Measurements from ENCODE around the gene TXNDC2. TPM values are rescaled to one million over a fixed set of nuclear protein-coding genes. Genes with fewer than 3 reads are reported as not detected.

The TXNDC2 gene
- total RNA-seq, 4 donors from 2014 or later, result 0.07 to 0.24 TPM; not detected in 2

DNA sequence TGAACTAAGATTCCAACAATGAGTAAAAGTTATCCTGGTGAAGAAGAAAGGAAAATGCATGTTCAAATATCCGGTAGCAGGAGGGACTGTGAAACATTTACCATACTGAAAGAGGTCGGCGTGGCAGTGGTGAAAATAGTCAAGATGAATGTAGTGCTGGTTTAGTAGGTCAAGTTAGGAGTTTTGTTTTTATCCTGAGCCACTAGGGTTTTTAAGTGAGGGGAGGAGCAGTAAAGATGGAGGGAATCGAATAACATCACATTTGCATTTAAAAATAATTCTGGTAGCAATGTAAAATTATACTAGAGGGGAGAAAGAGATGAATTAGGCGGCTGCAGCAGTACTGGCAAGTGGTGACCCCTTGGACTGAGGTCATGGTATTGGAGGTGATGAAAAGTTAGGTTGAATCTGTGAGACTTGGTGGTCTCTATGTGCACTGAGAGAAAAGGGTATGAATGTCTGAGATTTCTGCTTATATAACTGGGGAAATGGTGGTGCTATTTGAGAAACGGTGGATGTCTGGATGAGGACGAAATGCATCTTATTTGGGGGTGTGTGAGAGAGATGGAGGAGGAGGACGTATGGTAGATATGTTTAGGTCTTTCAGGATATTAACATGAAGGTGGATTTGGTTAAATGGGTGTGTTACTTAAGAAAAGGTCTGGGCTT lies 33.9 kb downstream of the TXNDC2 start:
- Histone ChIP-seq H3K4me3 (no peak overlapping the region), H3K27me3 (no peaks in the 10 kb centered on the region), H3K4me1 (peaks cover 0 to 13% of the 10 kb centered on the region in 2 donors), H3K27ac (no peak overlapping the region), H3K36me3 (no peaks in the 10 kb centered on the region), H3K9me3 (no peaks in the 10 kb centered on the region)
- intact Hi-C loops (cut with DNase I; ENCODE audit: low total_unique reads), result no loop called here
- DNase-seq, result no peak
- TF ChIP-seq, protein P1, sequence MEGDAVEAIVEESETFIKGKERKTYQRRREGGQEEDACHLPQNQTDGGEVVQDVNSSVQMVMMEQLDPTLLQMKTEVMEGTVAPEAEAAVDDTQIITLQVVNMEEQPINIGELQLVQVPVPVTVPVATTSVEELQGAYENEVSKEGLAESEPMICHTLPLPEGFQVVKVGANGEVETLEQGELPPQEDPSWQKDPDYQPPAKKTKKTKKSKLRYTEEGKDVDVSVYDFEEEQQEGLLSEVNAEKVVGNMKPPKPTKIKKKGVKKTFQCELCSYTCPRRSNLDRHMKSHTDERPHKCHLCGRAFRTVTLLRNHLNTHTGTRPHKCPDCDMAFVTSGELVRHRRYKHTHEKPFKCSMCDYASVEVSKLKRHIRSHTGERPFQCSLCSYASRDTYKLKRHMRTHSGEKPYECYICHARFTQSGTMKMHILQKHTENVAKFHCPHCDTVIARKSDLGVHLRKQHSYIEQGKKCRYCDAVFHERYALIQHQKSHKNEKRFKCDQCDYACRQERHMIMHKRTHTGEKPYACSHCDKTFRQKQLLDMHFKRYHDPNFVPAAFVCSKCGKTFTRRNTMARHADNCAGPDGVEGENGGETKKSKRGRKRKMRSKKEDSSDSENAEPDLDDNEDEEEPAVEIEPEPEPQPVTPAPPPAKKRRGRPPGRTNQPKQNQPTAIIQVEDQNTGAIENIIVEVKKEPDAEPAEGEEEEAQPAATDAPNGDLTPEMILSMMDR (IDR thresholded peaks at IDR 0.05), result no peak
- no peak for TF ChIP-seq POLR2A (IDR thresholded peaks at IDR 0.05)

DNA sequence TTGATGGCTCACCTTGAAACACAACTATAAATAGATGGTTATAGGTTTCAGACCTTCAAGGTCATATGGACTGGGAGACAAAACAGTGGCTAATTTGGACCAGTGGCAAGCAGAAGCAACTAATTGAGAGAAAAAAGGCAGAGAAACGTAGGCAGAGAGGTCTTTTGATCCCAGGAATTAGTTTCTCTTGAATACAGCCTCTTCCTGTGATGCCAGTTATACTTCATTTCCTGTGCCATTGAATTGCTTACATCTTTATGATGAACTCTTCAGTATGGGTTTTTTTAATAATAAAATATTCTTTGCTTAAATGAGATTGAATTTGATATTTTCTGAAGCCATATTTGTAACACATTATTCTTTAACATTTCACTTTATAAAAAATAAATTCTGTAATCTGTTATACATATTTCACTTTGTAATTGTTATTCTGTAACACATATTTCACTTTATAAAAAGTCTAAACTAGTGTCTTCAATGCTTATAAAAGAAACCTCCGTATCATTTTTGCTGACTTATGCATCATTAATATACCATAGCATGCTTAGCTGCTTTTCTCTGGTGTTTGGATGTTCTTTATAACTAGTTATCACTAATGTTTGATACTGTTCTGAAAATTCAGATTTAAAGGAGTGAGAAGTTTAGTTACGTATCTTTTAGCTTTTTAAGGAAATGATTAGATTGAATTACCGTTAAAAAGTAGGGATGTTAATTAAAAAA lies 37.0 kb downstream of the TXNDC2 start:
- H3K27ac ChIP-seq, result no peak overlapping the region
- TF ChIP-seq POLR2A (IDR thresholded peaks at IDR 0.05), result no peak
- TF ChIP-seq, protein P1 (IDR thresholded peaks at IDR 0.05), result no peak
- H3K4me3 ChIP-seq, result no peak overlapping the region
- no peak for DNase-seq
- no peaks in the 10 kb centered on the region for H3K36me3 ChIP-seq
- H3K4me1 ChIP-seq, result peaks cover 0 to 13% of the 10 kb centered on the region in 2 donors
- H3K9me3 ChIP-seq, result no peaks in the 10 kb centered on the region
- intact Hi-C loops (cut with DNase I; ENCODE audit: low total_unique reads), result no loop called here
- H3K27me3 ChIP-seq, result no peaks in the 10 kb centered on the region

DNA sequence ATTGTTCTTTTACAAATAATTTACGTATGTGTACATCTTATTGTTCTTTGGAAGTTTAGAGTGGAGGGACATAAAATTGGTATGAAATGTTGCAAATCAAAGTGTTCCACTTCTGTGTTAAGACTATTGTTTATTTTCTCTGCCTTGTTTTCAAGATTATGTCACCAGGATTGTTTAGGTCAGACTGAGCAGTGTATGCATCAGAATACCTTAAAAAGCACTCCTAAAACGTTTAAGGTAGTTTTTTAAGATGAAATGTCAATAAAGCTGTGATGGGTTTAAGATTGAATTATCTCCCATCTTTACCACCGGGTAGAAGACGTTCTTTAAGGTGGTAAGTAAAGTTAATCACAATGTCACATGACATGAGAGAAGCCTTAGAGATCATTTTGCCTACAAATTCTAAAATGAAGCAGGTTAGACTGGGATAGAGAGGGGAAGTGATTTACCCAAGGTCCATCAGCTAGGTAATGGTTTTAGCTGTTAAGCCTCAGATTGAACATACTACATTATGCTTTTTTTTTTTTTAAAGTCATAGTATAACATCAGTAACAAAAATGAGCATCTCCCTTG lies 38.7 kb downstream of the TXNDC2 start:
- DNase-seq, result no peak
- Histone ChIP-seq H3K4me1 (peaks cover 0 to 6% of the 10 kb centered on the region in 2 donors), H3K4me3 (no peak overlapping the region), H3K9me3 (no peaks in the 10 kb centered on the region), H3K27ac (no peak overlapping the region), H3K27me3 (no peaks in the 10 kb centered on the region), H3K36me3 (no peaks in the 10 kb centered on the region)
- intact Hi-C loops (cut with DNase I; ENCODE audit: low total_unique reads), result no loop called here
- TF ChIP-seq, protein P1 (IDR thresholded peaks at IDR 0.05), result no peak
- TF ChIP-seq POLR2A (IDR thresholded peaks at IDR 0.05), result no peak

DNA sequence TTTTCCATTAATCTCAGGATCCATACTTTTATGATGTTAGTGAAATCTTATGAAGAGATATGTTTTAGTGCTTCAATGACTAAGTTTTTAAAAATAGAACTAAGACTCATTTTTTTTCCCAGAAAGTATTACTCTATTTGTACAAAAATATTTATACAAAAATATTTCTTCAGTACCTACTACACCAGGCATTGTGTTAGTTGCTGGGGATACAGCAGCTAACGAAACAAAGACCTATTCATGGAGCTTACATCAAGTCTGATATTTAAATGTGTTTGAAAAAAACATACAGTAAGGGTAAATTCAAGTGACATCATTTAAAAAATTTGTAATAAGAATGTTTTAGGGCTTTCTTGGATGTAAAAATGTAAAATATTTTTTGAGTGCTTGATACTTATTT lies 39.6 kb downstream of the TXNDC2 start:
- intact Hi-C loops (cut with DNase I; ENCODE audit: low total_unique reads), result no loop called here
- H3K4me3 ChIP-seq, result no peak overlapping the region
- TF ChIP-seq, protein P1 (IDR thresholded peaks at IDR 0.05), result no peak
- TF ChIP-seq POLR2A (IDR thresholded peaks at IDR 0.05), result no peak
- no peaks in the 10 kb centered on the region for H3K9me3 ChIP-seq
- no peaks in the 10 kb centered on the region for H3K36me3 ChIP-seq
- DNase-seq, result no peak
- H3K27ac ChIP-seq, result no peak overlapping the region
- H3K27me3 ChIP-seq, result no peaks in the 10 kb centered on the region
- H3K4me1 ChIP-seq, result peaks cover 3 to 6% of the 10 kb centered on the region in 2 donors

DNA sequence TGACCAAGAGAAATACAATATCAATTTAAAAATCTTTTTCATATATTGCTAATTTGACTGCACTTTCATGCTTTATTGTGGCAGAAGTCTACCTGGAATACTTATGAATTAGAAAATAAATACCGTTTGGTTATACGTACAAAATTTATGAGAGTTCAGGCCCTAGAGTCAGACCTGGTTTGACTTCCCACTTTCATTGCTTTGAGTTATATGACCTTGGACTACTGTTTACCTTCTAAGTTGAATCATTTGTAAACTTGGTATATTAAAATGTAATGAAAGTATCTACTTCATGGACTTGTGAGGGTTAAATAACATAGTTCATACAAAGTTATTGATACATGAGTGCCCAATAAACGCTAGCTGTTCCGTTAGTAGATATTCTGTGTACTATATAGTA lies 40.0 kb downstream of the TXNDC2 start:
- Histone ChIP-seq H3K9me3 (no peaks in the 10 kb centered on the region), H3K4me1 (peaks cover 6 to 7% of the 10 kb centered on the region in 2 donors), H3K4me3 (no peak overlapping the region), H3K27ac (no peak overlapping the region), H3K27me3 (no peaks in the 10 kb centered on the region), H3K36me3 (no peaks in the 10 kb centered on the region)
- no peak for TF ChIP-seq POLR2A (IDR thresholded peaks at IDR 0.05)
- TF ChIP-seq, protein P1 (IDR thresholded peaks at IDR 0.05), result no peak
- no peak for DNase-seq
- intact Hi-C loops (cut with DNase I; ENCODE audit: low total_unique reads), result no loop called here

Measured in uterus (tissue), 4 donors.